Myocyte (in vitro differentiated cells): ENCODE measurements around the gene IMP4. TPM values are rescaled to one million over a fixed set of nuclear protein-coding genes. Genes with fewer than 3 reads are reported as not detected.

Experiments
- DNase-seq: peaks from one replicate; pipeline ENCODE4 v3.0.0-alpha.2; 2012; ENCODE audit warnings: low read depth
- total RNA-seq: library from RNA; depleted of rRNA; stranded (reverse); fragments of >200 nt; gene quantifications from 2 replicates; pipeline ENCODE4 v1.2.3, GENCODE V29; 2014

The IMP4 gene
- total RNA-seq, 1 donor from 2014 or later: 104 TPM

GRCh38 chr2:130336150-130336876 is 6.4 kb upstream of the IMP4 start:
- no peak for DNase-seq

GRCh38 chr2:130336877-130337734 is 5.6 kb upstream of the IMP4 start:
- DNase-seq: no peak

GRCh38 chr2:130337735-130338325 is 4.9 kb upstream of the IMP4 start:
- DNase-seq: peak; percentile 48

- peak; percentile 78 for DNase-seq
Measured at GRCh38 chr2:130338793-130339345, 3.8 kb upstream of the IMP4 start.

- no peak for DNase-seq
Measured at GRCh38 chr2:130339885-130340745, 2.6 kb upstream of the IMP4 start.

GRCh38 chr2:130341562-130342019 is 1.1 kb upstream of the IMP4 start:
- DNase-seq: no peak

- peak; percentile 95 for DNase-seq
Measured at GRCh38 chr2:130342020-130342532, 621 bp upstream of the IMP4 start.

- DNase-seq: no peak
Measured at GRCh38 chr2:130344578-130344977, 1.9 kb downstream of the IMP4 start.

GRCh38 chr2:130345091-130345490 is 2.4 kb downstream of the IMP4 start:
- DNase-seq: no peak

GRCh38 chr2:130345611-130346010 is 2.9 kb downstream of the IMP4 start:
- no peak for DNase-seq

GRCh38 chr2:130346041-130346740 is 3.5 kb downstream of the IMP4 start:
- DNase-seq: no peak

GRCh38 chr2:130346741-130347066 is 4.0 kb downstream of the IMP4 start:
- no peak for DNase-seq

GRCh38 chr2:130347220-130347925 is 4.7 kb downstream of the IMP4 start:
- no peak for DNase-seq

GRCh38 chr2:130349174-130349573 is 6.5 kb downstream of the IMP4 start:
- no peak for DNase-seq

GRCh38 chr2:130351711-130352110 is 9.0 kb downstream of the IMP4 start:
- DNase-seq: no peak

GRCh38 chr2:130352237-130352636 is 9.5 kb downstream of the IMP4 start:
- no peak for DNase-seq

GRCh38 chr2:130353291-130354138 is 10.8 kb downstream of the IMP4 start:
- DNase-seq: peak; percentile 72

GRCh38 chr2:130354139-130354428 is 11.4 kb downstream of the IMP4 start:
- DNase-seq: no peak

- peak; percentile 31 for DNase-seq
Measured at GRCh38 chr2:130355172-130355577, 12.5 kb downstream of the IMP4 start.
